ENCODE data around the gene CALHM3. TPM values are rescaled to one million over a fixed set of nuclear protein-coding genes. Genes with fewer than 3 reads are reported as not detected.
"Not testable (repeated sequence)": the region's sequence is repeated elsewhere in the genome, so short reads cannot be mapped to it uniquely, and the experiment has no call there.

Gene CALHM3, protein sequence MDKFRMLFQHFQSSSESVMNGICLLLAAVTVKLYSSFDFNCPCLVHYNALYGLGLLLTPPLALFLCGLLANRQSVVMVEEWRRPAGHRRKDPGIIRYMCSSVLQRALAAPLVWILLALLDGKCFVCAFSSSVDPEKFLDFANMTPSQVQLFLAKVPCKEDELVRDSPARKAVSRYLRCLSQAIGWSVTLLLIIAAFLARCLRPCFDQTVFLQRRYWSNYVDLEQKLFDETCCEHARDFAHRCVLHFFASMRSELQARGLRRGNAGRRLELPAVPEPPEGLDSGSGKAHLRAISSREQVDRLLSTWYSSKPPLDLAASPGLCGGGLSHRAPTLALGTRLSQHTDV
- 0.47 TPM in 1 of 2 replicates, not detected in the other for total RNA-seq (2014; rRNA removed; shearing (Covaris generic); ENCODE audit: low replicate concordance)

DNA sequence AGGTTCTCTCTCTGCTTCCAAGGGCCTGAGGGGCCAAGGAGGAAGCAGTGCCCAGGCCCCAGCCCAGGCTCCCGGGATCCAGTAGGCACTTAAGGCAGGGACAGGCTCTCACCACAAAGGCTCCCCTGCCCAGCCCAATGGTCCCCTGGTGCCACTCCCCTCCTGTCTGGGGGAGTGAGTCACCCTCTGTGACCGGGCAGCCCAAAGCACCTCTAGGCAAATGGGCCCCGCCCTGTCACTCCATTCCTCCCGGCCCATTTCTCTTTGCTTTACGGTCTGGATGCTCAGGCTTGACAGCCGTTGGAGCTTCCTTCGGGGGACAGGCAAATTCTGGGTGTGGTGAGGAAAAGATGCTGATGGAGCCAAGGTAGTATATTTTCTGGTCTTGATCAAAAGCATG, at the start of gene CALHM3:
CALHM3 (minus strand) TSS at position 106 of the 400 bp plus-strand sequence. CDS start 208 bp downstream, outside the sequence.
- in situ Hi-C loops (cut with HindIII; ENCODE audit: low pct_unique_long_range_greater_than_20kb, low sequenced_read_pairs), result no loop called here
- DNase-seq (ENCODE audit: low read depth), result peak; percentile 30

DNA sequence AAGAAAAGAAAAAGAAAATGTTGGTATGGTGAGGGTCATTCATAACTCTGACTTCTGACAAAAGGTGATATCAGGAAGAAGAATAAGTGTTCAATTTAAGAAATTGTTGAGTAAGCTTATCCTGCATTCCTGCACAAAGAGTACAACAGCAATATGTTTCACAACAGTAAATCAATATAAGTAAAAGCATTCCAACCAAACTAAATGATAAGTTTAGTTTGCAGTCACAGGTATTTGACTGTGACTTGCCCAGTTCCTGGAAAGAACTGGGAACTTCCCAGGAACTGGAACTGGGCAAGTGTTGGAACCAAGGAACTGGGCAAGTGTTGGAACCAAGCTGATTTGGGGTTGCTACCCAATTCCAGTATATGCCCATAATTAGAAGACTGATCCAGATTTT, 49.5 kb upstream of the CALHM3 start:
- in situ Hi-C loops (cut with HindIII; ENCODE audit: low pct_unique_long_range_greater_than_20kb, low sequenced_read_pairs), result no loop called here
- DNase-seq (ENCODE audit: low read depth), result no peak

DNA sequence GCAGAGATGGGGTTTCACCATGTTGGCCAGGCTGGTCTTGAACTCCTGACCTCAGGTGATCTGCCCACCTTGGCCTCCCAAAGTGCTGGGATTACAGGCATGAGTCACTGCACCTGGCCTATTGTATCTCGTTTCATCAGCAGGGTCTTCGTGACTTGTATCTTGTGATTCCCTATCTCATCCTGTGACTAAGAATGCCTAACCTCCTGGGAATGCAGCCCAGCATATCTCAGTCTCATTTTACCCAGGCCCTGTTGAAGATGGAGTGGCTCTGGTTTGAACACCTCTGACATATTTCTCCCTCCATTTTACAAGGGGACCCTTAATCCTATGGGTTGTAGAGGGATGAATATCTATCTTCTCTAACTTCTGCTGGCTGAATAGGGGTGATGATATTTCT, 48.4 kb upstream of the CALHM3 start:
- DNase-seq (ENCODE audit: low read depth), result peak; percentile 35
- in situ Hi-C loops (cut with HindIII; ENCODE audit: low pct_unique_long_range_greater_than_20kb, low sequenced_read_pairs), result not testable (repeated sequence)

- in situ Hi-C loops (cut with HindIII; ENCODE audit: low pct_unique_long_range_greater_than_20kb, low sequenced_read_pairs), result no loop called here
Measured at GRCh38 chr10:103525901-103526300, 46.9 kb upstream of the CALHM3 start.

GRCh38 chr10:103523683-103524082, 44.6 kb upstream of the CALHM3 start:
- in situ Hi-C loops (cut with HindIII; ENCODE audit: low pct_unique_long_range_greater_than_20kb, low sequenced_read_pairs), result no loop called here
- no peak for DNase-seq (ENCODE audit: low read depth)

More at GRCh38 chr10:103525901-103526300, 46.9 kb upstream of the CALHM3 start:
- DNase-seq (ENCODE audit: low read depth), result no peak

- DNase-seq (ENCODE audit: low read depth); in situ Hi-C loops (cut with HindIII; ENCODE audit: low pct_unique_long_range_greater_than_20kb, low sequenced_read_pairs): not testable (repeated sequence)
Measured at GRCh38 chr10:103522006-103522405, 43.0 kb upstream of the CALHM3 start.

- in situ Hi-C loops (cut with HindIII; ENCODE audit: low pct_unique_long_range_greater_than_20kb, low sequenced_read_pairs), result no loop called here
- DNase-seq (ENCODE audit: low read depth), result no peak
Measured at GRCh38 chr10:103519798-103520197, 40.8 kb upstream of the CALHM3 start.

- DNase-seq (ENCODE audit: low read depth), result no peak
- in situ Hi-C loops (cut with HindIII; ENCODE audit: low pct_unique_long_range_greater_than_20kb, low sequenced_read_pairs), result no loop called here
Measured at GRCh38 chr10:103517234-103518085, 38.4 kb upstream of the CALHM3 start.

DNA sequence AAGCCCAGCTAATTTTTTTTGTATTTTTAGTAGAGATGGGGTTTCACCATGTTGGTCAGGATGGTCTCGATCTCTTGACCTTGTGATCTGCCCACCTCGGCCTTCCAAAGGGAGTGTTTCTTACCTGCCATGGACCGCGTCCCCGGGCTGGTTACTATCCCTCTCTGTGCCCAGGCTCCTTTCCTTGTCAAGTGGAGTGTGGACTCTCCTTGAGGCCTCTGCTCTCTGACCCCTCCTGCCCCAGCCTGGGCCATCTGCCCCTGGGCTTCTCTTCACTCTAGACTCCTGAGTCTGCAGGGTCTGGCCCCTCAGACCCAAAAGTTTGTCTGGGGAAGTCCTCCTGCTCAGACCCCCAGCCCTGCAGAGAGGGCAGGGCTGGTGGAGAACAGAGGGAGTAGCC, 35.2 kb upstream of the CALHM3 start:
- in situ Hi-C loops (cut with HindIII; ENCODE audit: low pct_unique_long_range_greater_than_20kb, low sequenced_read_pairs), result no loop called here

DNA sequence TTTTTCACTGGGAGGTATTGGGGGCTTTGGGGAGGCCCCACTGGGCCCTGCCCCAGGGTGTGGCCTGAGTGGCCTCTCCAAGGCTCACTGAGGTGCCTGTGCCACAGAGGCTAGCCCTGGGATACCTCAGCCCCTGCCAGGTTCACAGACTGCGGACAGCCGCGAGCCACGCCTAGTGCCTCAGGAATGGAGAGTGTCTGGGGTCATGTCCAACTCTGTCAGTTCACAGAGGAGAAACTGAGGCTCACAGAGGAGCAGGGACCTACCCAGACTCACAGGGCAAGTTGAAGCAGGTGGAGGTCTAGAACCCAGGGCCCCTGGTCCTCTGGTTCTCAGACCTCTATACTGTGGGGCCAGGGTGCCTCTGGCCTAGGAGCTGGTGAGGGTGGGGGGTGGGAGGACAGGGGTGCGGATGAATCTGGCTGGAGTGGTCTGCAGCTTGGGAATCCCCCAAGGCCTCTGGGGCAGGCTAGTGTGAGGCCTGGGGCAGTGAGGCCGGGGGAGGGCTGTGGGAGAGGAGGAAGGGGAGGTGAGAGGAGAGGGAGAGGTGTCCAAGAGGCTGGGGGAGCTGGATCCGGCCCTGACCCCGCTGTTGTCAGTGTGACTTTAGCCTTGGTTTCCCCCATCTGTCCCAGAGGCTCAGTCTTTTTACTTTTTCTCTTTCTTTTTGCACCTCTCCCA, 34.5 kb upstream of the CALHM3 start:
- no peak for DNase-seq (ENCODE audit: low read depth)
- in situ Hi-C loops (cut with HindIII; ENCODE audit: low pct_unique_long_range_greater_than_20kb, low sequenced_read_pairs), result no loop called here

More for the DNA sequence above, 35.2 kb upstream of the CALHM3 start:
- DNase-seq (ENCODE audit: low read depth), result no peak

GRCh38 chr10:103512591-103513379, 33.7 kb upstream of the CALHM3 start:
- no peak for DNase-seq (ENCODE audit: low read depth)
- in situ Hi-C loops (cut with HindIII; ENCODE audit: low pct_unique_long_range_greater_than_20kb, low sequenced_read_pairs), result no loop called here

- no peak for DNase-seq (ENCODE audit: low read depth)
- in situ Hi-C loops (cut with HindIII; ENCODE audit: low pct_unique_long_range_greater_than_20kb, low sequenced_read_pairs), result no loop called here
Measured at GRCh38 chr10:103512166-103512565, 33.1 kb upstream of the CALHM3 start.

- in situ Hi-C loops (cut with HindIII; ENCODE audit: low pct_unique_long_range_greater_than_20kb, low sequenced_read_pairs), result no loop called here
- DNase-seq (ENCODE audit: low read depth), result no peak
Measured at GRCh38 chr10:103510791-103511752, 32.0 kb upstream of the CALHM3 start.

GRCh38 chr10:103510046-103510685, 31.1 kb upstream of the CALHM3 start:
- in situ Hi-C loops (cut with HindIII; ENCODE audit: low pct_unique_long_range_greater_than_20kb, low sequenced_read_pairs), result no loop called here
- DNase-seq (ENCODE audit: low read depth), result no peak

GRCh38 chr10:103507235-103508191, 28.5 kb upstream of the CALHM3 start:
- in situ Hi-C loops (cut with HindIII; ENCODE audit: low pct_unique_long_range_greater_than_20kb, low sequenced_read_pairs), result no loop called here
- DNase-seq (ENCODE audit: low read depth), result no peak
